GM12874 (cell line): Measurements from ENCODE around the gene TXNRD2.

ENCODE experiments used
- TF ChIP-seq, protein P1 (sequence below): IDR thresholded peaks from 2 replicates; pipeline ENCODE4 v1.5.1; 2011; ENCODE audit warnings: low read depth, mild to moderate bottlenecking, control low read depth, low read length, moderate library complexity; ENCODE audit not compliant: insufficient read depth

TXNRD2 gene

DNA sequence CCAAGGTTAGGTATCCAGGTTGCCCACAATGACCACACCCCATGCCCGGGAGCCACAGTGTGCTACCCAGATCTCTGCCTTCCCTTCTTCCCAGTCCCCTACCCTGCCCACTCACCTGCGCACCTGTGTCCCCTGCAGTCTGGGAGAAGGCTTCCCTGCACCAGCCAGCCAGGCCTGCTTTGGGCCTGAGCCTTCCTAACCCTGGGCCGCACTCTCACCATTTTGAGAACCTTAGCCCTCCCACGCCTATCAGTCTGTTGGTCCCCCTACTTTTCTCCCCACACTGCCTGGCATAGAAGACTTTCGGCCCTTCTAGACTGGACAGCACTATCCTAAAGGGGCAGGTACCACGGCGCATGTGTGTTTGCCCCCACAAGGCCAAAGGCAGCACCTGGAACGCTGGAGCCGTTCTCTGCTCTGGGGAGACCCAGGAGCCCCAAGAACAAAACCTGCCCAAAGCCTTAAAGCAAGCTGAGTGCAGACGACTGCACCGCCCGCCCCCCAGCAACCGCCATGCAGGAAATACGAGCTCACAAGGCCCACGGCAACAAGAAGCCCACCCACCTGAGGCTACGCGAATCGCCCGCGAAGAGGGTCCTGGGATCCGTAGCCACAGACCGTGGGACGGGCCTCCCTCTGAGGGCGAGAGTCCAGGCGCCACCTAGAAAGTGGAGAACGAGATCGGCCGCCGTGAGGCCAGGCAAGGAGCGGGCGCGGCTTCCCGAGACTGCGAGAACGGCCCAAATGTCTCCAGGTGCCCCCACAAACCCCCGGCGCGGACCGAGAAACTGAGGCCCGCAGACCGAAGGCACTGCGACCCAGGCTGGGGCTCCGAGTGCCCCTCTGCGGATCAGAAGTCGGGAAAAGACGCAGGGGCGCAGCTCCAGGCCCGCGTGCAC, 87.5 kb downstream of the TXNRD2 start:
- TF ChIP-seq, protein P1, sequence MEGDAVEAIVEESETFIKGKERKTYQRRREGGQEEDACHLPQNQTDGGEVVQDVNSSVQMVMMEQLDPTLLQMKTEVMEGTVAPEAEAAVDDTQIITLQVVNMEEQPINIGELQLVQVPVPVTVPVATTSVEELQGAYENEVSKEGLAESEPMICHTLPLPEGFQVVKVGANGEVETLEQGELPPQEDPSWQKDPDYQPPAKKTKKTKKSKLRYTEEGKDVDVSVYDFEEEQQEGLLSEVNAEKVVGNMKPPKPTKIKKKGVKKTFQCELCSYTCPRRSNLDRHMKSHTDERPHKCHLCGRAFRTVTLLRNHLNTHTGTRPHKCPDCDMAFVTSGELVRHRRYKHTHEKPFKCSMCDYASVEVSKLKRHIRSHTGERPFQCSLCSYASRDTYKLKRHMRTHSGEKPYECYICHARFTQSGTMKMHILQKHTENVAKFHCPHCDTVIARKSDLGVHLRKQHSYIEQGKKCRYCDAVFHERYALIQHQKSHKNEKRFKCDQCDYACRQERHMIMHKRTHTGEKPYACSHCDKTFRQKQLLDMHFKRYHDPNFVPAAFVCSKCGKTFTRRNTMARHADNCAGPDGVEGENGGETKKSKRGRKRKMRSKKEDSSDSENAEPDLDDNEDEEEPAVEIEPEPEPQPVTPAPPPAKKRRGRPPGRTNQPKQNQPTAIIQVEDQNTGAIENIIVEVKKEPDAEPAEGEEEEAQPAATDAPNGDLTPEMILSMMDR = no peak

DNA sequence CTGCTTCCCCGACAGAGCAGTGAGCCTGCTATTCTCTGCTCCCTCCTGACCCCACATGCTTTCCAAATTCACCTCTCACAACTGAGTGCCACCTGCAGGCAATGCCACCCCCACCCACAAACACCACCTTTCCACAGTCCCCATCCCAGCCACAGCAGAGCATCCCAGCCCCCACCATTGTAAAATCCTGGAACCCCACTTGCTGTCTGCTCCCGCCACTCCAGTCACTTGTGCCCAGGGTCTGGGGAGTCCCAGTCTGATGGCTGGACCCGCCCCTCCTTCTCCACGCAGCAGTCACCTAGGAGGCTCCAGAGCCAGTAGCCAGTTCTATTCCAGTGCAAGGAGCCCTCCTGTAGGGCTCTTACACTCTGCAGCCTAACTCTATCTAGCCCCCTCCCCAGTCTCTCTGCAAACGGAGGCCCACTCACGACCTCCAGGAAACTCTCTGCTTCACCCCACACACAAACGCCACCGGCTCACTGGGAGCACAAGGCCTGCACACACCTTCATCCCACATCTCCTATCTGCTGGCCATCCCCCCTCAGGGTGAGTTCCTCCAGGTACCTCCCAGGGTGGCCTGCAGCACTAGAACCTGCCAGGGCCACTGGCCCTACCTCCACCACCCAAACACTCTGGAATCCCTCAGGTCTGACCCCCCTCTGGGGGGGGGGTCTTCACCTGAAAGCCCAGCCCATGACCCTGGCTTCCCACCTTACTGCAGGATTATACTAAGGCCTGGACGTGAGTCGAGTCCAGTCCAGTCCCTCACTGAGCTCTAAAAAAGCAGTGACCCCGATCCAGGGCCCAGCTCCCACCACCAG, 88.3 kb downstream of the TXNRD2 start:
- TF ChIP-seq, protein P1 = no peak

DNA sequence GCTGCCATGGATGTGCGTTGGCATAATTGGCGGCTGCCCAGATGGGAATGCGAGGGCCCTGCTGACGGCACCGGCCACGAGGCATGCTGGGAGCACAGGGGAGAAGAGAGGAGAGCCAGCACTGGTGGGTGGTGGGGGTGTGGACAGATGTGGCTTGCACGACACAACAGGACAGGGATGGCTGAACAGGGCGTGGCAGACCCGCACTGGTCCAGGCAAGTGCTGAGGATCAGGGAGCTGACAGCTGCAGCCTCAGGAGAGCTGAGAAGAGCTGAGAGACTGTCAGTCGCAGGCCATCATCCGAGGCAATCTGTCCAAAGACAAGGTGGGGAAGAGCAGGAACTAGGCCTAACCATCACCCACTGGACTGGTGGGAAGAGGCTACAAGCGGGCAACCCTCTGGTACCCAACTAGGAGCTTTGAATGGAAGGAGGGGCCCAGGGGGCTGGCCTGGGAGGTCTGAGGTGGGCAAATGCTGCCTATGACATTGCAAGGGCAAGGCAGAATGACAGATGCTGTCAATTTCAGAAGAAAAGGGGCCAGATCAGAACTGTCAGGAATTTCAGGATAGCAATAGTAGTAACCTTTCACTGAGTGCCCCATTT, 89.3 kb downstream of the TXNRD2 start:
- TF ChIP-seq, protein P1 = no peak

DNA sequence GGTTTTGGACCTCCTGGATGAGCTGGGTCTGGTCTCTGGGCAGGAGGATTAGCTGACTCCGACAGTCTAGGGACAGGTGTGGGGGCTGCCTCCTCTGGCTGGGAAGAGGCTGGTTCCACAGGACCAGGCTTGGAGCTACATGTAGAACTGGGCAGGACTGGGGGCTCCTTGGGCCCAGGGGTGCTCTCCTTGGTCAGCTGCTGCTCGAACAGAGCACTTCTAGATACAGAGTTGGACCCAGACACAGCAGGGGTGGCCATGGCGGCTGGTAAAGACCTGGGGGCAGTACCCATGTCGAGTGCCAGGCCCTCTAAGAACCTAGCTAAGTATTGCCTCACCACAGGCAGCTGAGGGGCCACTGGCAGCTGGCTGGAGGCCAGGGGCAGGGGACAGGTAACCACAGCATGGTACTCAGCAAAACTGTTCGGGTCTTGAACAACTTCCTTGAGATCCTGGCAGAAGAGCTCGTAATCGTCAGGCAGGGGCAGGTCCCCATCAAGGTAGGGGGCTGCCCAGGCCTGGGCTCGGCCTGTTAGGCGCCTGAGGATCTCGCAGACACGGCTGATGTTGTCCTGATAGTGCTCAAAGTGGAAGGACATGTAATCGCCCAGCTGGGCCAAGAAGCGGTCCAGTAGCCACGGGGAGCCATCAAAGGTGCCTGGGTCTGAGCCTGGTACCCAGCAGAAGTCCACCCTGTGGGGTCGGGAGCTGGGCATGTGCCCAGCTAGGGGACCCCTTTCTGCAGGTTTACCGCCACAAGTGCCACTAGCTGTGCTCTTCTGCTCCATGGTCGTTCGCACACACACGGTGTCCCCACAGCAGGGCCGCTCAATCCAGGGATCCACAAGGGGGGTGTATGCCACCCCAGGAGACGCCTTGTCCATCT, 90.1 kb downstream of the TXNRD2 start:
- TF ChIP-seq, protein P1 = no peak

DNA sequence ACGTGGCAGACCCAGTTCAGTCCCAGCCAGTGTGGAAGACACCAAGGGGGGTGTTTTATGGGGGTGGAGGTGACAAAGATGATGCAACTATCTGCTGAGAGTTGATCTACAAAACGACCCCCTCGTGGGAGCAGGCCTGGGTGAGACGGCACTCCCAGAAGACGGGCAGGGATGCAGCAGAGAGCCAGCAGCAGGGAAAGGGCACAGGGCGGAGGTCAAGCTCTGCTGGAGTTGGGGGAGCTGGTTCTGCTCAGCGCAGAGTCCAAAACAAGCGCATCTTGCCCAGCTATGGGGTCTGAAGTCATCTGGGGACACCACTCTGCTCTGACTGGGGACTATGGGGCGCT, 90.9 kb downstream of the TXNRD2 start:
- TF ChIP-seq, protein P1 = no peak

DNA sequence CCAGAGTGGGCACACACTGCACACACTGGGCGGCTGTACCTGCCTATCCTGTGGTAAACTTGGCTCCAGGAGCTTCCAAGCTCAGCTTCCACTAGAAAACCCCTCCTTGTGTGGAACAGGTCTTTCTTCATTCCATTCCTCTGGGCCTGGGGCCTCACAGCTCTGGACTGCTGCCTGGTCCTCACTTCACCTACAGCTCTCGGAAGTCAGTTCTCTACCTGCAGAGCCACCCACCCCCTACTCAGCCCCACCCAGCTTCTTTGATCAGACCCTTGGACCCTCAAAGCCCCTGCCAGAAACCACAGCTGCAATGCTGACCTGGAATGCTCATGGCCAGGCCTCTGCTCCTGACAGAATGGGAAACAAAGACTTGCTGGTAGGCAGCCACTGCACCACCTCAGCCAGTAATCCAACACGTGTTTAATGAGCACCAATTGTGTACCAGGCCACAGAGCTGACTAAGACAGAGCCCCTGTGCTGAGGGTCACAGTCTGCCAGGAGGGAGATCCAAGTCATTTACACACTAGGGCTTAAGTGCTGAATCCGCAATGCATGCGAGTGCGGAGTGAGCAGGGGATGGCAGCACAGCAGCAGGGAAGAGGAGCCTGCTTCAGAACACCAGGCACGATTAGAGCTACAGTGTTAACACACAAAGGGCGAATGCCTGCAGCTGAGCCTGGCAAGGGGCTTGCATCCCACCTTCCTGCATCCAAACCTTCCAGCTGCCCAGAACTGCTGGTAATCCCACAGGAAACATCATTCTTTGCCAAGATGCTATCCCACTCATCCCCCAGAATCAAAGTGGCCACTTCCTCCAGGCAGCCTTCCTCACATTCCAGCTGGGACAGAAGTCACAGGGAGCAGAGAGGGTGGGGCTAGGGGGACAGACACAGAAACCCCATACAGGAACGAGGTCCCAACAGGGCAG, 91.5 kb downstream of the TXNRD2 start:
- TF ChIP-seq, protein P1 = no peak
